GM23338 (cell line): ENCODE data around the gene CARTPT. TPM values are rescaled to one million over a fixed set of nuclear protein-coding genes. Genes with fewer than 3 reads are reported as not detected.

Experiments
- ATAC-seq: fragments of 200-7000 bp; cut with Tn5 transposase; 3 replicates; pipeline ENCODE4 v1.9.1; 2020
- DNase-seq: peaks from one replicate; pipeline ENCODE4 v3.0.0-alpha.2; 2015; ENCODE audit warnings: low spot score
- H2AFZ ChIP-seq: fragments of 200-600 bp; sonication (generic); 2 replicates; pipeline ENCODE4 v1.8.0; 2016; ENCODE audit warnings: antibody characterized with exemption, mild to moderate bottlenecking, moderate library complexity
- H3F3A ChIP-seq: fragments of 200-600 bp; sonication (generic); replicated peaks from 2 replicates; pipeline ENCODE4 v1.8.0; 2017; ENCODE audit warnings: antibody characterized with exemption, mixed run types, low read depth
- H3K27ac ChIP-seq: fragments of 200-600 bp; sonication (generic); 2 replicates; pipeline ENCODE4 v1.6.1; 2016; ENCODE audit warnings: low read depth
- H3K27me3 ChIP-seq: fragments of 200-600 bp; sonication (generic); 2 replicates; pipeline ENCODE4 v1.8.0; 2016; ENCODE audit warnings: mild to moderate bottlenecking, mixed run types, moderate library complexity; ENCODE audit not compliant: insufficient read depth
- H3K36me3 ChIP-seq: fragments of 200-600 bp; sonication (generic); 2 replicates; pipeline ENCODE4 v1.8.0; 2016; ENCODE audit warnings: mild to moderate bottlenecking; ENCODE audit not compliant: insufficient read depth
- H3K4me1 ChIP-seq: fragments of 200-600 bp; sonication (generic); 2 replicates; pipeline ENCODE4 v1.8.0; 2016; ENCODE audit warnings: mild to moderate bottlenecking, moderate library complexity; ENCODE audit not compliant: insufficient read depth
- H3K4me2 ChIP-seq: fragments of 200-600 bp; sonication (generic); 2 replicates; pipeline ENCODE4 v1.7.1; 2017; ENCODE audit warnings: mixed run types
- H3K4me3 ChIP-seq: fragments of 200-600 bp; sonication (generic); 2 replicates; pipeline ENCODE4 v1.6.1; 2016; ENCODE audit warnings: mixed run types
- H3K79me2 ChIP-seq: fragments of 200-600 bp; sonication (generic); replicated peaks from 2 replicates; pipeline ENCODE4 v1.8.0; 2017; ENCODE audit warnings: mild to moderate bottlenecking; ENCODE audit not compliant: insufficient read depth
- H3K9me2 ChIP-seq: fragments of 200-600 bp; sonication (generic); 2 replicates; pipeline ENCODE4 v1.8.0; 2017; ENCODE audit not compliant: insufficient read depth
- H4K20me1 ChIP-seq: fragments of 200-600 bp; sonication (generic); replicated peaks from 2 replicates; pipeline ENCODE4 v1.8.0; 2017; ENCODE audit warnings: mild to moderate bottlenecking; ENCODE audit not compliant: insufficient read depth
- H3K27ac Mint-ChIP-seq: 2 replicates; pipeline ENCODE4 v1.8.0; 2020; ENCODE audit warnings: inconsistent platforms, mild to moderate bottlenecking, moderate library complexity, mixed read lengths
- H3K27me3 Mint-ChIP-seq: 3 replicates; pipeline ENCODE4 v1.8.0; 2022; ENCODE audit warnings: low read depth, mild to moderate bottlenecking, moderate library complexity, mixed read lengths, inconsistent platforms; ENCODE audit not compliant: insufficient read depth, poor library complexity
- H3K36me3 Mint-ChIP-seq: 3 replicates; pipeline ENCODE4 v1.8.0; 2021; ENCODE audit warnings: low read depth, mild to moderate bottlenecking, inconsistent platforms, moderate library complexity, mixed read lengths
- H3K4me1 Mint-ChIP-seq: 3 replicates; pipeline ENCODE4 v1.8.0; 2020; ENCODE audit warnings: mild to moderate bottlenecking, inconsistent platforms, mixed read lengths
- H3K4me3 Mint-ChIP-seq: 3 replicates; pipeline ENCODE4 v1.8.0; 2021; ENCODE audit warnings: moderate library complexity, mild to moderate bottlenecking, inconsistent platforms, mixed read lengths
- H3K9me3 Mint-ChIP-seq: 3 replicates; pipeline ENCODE4 v1.8.0; 2020; ENCODE audit warnings: moderate library complexity, mild to moderate bottlenecking, inconsistent platforms, mixed read lengths
- CREB1 ChIP-seq: fragments of 250-450 bp; sonication (Bioruptor Pico); IDR thresholded peaks from 2 replicates; pipeline ENCODE4 v1.5.0; 2020; ENCODE audit warnings: low read depth, mild to moderate bottlenecking, moderate library complexity
- EZH2 ChIP-seq: fragments of 200-600 bp; sonication (generic); IDR thresholded peaks from one replicate; pipeline ENCODE4 v1.8.0; 2017; ENCODE audit warnings: antibody characterized with exemption, mild to moderate bottlenecking, low read depth; ENCODE audit not compliant: unreplicated experiment
- EZH2phosphoT487 ChIP-seq: fragments of 200-600 bp; sonication (generic); IDR thresholded peaks from one replicate; pipeline ENCODE4 v1.8.1; 2018; ENCODE audit warnings: antibody characterized with exemption; ENCODE audit not compliant: unreplicated experiment
- JUNB ChIP-seq: IDR thresholded peaks from one replicate; pipeline ENCODE4 v1.6.1; 2016; ENCODE audit warnings: antibody characterized with exemption; ENCODE audit not compliant: unreplicated experiment
- NANOG ChIP-seq: IDR thresholded peaks from 2 replicates; pipeline ENCODE4 v1.6.1; 2016; ENCODE audit warnings: antibody characterized with exemption, borderline replicate concordance
- POLR2AphosphoS5 ChIP-seq: IDR thresholded peaks from 2 replicates; pipeline ENCODE4 v1.6.1; 2016; ENCODE audit warnings: antibody characterized with exemption, low read depth
- STAT1 ChIP-seq: IDR thresholded peaks from one replicate; pipeline ENCODE4 v1.6.1; 2016; ENCODE audit warnings: antibody characterized with exemption; ENCODE audit not compliant: unreplicated experiment
- ZNF114 ChIP-seq: fragments of 250-450 bp; sonication (Bioruptor Pico); IDR thresholded peaks from 2 replicates; pipeline ENCODE4 v1.5.0; 2020; ENCODE audit warnings: mild to moderate bottlenecking, moderate library complexity
- ZNF331 ChIP-seq: fragments of 250-450 bp; sonication (Bioruptor Pico); IDR thresholded peaks from 2 replicates; pipeline ENCODE4 v1.5.0; 2020; ENCODE audit warnings: low read depth, mild to moderate bottlenecking, moderate library complexity
- polyA plus RNA-seq: library from polyadenylated mRNA; unstranded; fragments of >200 nt; fragmentation: Nextera tagmentation; extraction: Ambion mirVana; gene quantifications from 2 replicates; pipeline ENCODE4 v1.2.1, GENCODE V29; 2016
- total RNA-seq: library from RNA; depleted of rRNA; stranded (reverse); fragments of >200 nt; shearing (Covaris generic); gene quantifications from 2 replicates; pipeline ENCODE4 v1.2.3, GENCODE V29; 2014; rRNA removed
- TF ChIP-seq, protein P1 (sequence below), 2 experiments: fragments of 200-600 bp in 1 of 2; sonication (generic) in 1 of 2; conservative IDR thresholded peaks; 2 replicates each; pipeline versions ENCODE4 v1.5.1 to v1.6.1; 2016 to 2017; ENCODE audit warnings: antibody characterized with exemption in 2 of 2, low read depth in 2 of 2, mild to moderate bottlenecking in 2 of 2, moderate library complexity in 1 of 2
- TF ChIP-seq, protein P2 (sequence below): IDR thresholded peaks from one replicate; pipeline ENCODE4 v1.6.1; 2018; ENCODE audit warnings: antibody characterized with exemption; ENCODE audit not compliant: unreplicated experiment

The CARTPT gene
- total and polyA plus RNA-seq, 2 experiments from 2014 or later, result not detected

DNA sequence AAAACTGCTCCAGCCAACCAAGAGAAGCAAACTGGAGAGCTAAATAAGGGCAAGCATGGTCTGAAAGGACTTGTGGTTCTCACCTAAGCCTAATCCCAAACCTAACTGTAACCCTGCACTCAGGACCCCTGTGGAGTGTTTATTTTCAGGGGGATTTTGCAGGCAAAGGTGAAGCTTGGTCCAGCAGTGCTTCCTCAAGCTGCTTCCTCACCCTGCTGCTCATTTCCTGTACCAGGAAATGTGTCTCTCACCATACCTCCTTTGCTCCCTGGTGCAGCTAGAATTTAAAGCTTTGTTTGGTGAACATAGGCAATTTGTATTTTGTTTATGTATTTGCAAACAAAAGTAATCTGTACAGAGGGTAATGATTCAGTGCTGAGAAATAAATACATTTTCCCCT, 50.2 kb downstream of the CARTPT start (continued):
- TF ChIP-seq, protein P1, sequence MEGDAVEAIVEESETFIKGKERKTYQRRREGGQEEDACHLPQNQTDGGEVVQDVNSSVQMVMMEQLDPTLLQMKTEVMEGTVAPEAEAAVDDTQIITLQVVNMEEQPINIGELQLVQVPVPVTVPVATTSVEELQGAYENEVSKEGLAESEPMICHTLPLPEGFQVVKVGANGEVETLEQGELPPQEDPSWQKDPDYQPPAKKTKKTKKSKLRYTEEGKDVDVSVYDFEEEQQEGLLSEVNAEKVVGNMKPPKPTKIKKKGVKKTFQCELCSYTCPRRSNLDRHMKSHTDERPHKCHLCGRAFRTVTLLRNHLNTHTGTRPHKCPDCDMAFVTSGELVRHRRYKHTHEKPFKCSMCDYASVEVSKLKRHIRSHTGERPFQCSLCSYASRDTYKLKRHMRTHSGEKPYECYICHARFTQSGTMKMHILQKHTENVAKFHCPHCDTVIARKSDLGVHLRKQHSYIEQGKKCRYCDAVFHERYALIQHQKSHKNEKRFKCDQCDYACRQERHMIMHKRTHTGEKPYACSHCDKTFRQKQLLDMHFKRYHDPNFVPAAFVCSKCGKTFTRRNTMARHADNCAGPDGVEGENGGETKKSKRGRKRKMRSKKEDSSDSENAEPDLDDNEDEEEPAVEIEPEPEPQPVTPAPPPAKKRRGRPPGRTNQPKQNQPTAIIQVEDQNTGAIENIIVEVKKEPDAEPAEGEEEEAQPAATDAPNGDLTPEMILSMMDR (conservative IDR thresholded peaks at IDR 0.05; ENCODE audit: low read depth in 2 of 2), result no peak
- TF ChIP-seq POLR2AphosphoS5 (no peak), EZH2phosphoT487 (no peak), JUNB (no peak), ZNF331 (CRISPR knock-in tag) (no peak), CREB1 (CRISPR knock-in tag) (no peak), STAT1 (no peak)

DNA sequence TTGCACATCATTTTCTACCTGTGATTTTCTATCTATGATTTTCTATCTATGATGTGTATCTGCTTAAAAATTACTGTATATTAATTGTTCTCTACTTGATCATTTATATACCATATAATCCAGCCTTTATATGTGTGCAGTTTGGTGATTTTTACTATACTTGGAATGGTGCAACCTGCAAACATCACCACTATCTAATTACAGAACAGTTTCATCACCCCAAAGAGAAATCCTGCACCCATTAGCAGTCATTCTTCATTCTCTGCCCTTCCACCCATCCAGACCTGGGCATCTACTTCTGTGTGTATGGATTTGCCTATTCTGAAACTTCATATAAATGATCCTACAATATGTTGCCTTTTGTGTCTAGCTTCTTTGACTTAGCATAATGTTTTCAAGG, 51.3 kb downstream of the CARTPT start:
- Mint-ChIP-seq H3K36me3 (no peaks in the 10 kb centered on the region), H3K4me3 (no peak overlapping the region)
- ATAC-seq, result no peak

More for the DNA sequence above, 51.3 kb downstream of the CARTPT start:
- H3K4me3 ChIP-seq, result no peak overlapping the region
- H3K4me2 ChIP-seq, result no peak overlapping the region
- no peaks in the 10 kb centered on the region for H3F3A ChIP-seq
- H4K20me1 ChIP-seq, result no peaks in the 10 kb centered on the region
- no peak overlapping the region for H3K27ac ChIP-seq
- Mint-ChIP-seq H3K27me3 (peaks cover 4% of the 10 kb centered on the region), H3K4me1 (peaks cover 19% of the 10 kb centered on the region), H3K9me3 (no peaks in the 10 kb centered on the region), H3K27ac (no peak overlapping the region)
- H3K27me3 ChIP-seq, result no peaks in the 10 kb centered on the region
- no peaks in the 10 kb centered on the region for H3K9me2 ChIP-seq
- H3K4me1 ChIP-seq, result peaks cover 7% of the 10 kb centered on the region; the same call in 1 of the 2 replicates
- no peak overlapping the region for H2AFZ ChIP-seq
- TF ChIP-seq STAT1 (no peak), CREB1 (CRISPR knock-in tag) (no peak), NANOG (no peak), EZH2 (no peak), ZNF114 (CRISPR knock-in tag) (no peak)
- TF ChIP-seq, protein P1 (conservative IDR thresholded peaks at IDR 0.05; ENCODE audit: low read depth in 2 of 2), result no peak
- TF ChIP-seq, protein P2, sequence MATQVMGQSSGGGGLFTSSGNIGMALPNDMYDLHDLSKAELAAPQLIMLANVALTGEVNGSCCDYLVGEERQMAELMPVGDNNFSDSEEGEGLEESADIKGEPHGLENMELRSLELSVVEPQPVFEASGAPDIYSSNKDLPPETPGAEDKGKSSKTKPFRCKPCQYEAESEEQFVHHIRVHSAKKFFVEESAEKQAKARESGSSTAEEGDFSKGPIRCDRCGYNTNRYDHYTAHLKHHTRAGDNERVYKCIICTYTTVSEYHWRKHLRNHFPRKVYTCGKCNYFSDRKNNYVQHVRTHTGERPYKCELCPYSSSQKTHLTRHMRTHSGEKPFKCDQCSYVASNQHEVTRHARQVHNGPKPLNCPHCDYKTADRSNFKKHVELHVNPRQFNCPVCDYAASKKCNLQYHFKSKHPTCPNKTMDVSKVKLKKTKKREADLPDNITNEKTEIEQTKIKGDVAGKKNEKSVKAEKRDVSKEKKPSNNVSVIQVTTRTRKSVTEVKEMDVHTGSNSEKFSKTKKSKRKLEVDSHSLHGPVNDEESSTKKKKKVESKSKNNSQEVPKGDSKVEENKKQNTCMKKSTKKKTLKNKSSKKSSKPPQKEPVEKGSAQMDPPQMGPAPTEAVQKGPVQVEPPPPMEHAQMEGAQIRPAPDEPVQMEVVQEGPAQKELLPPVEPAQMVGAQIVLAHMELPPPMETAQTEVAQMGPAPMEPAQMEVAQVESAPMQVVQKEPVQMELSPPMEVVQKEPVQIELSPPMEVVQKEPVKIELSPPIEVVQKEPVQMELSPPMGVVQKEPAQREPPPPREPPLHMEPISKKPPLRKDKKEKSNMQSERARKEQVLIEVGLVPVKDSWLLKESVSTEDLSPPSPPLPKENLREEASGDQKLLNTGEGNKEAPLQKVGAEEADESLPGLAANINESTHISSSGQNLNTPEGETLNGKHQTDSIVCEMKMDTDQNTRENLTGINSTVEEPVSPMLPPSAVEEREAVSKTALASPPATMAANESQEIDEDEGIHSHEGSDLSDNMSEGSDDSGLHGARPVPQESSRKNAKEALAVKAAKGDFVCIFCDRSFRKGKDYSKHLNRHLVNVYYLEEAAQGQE, result no peak
- H3K79me2 ChIP-seq, result no peaks in the 10 kb centered on the region
- DNase-seq, result no peak
- no peaks in the 10 kb centered on the region for H3K36me3 ChIP-seq

Other genes starting within 250 kb of the CARTPT start
- gene MCCC2, start 131.9 kb upstream of the CARTPT start, total RNA-seq, result 59.1 and 62.6 TPM in 2 replicates
- 31.2 and 31.9 TPM in 2 replicates for gene MCCC2, start 131.9 kb upstream of the CARTPT start, polyA plus RNA-seq